Parathyroid adenoma (tissue), 2 donors: Measurements from ENCODE around the gene FAM169A.
"Not testable (repeated sequence)": the region's sequence is repeated elsewhere in the genome, so short reads cannot be mapped to it uniquely, and the experiment has no call there.

ENCODE experiments used
- H2AFZ ChIP-seq: fragments of 300-600 bp; sonication (generic); one replicate; pipeline ENCODE4 v1.7.0; 2017; ENCODE audit warnings: antibody characterized with exemption, mild to moderate bottlenecking
- H3K27ac ChIP-seq: fragments of 300-600 bp; sonication (generic); one replicate; pipeline ENCODE4 v1.7.0; 2017
- H3K27me3 ChIP-seq: fragments of 300-600 bp; sonication (generic); one replicate; pipeline ENCODE4 v1.7.0; 2017; ENCODE audit warnings: low read length; ENCODE audit not compliant: control insufficient read depth, insufficient read depth
- H3K36me3 ChIP-seq: fragments of 300-600 bp; sonication (generic); one replicate; pipeline ENCODE4 v1.7.0; 2017; ENCODE audit warnings: low read length; ENCODE audit not compliant: control insufficient read depth, insufficient read depth
- H3K4me1 ChIP-seq: fragments of 300-600 bp; sonication (generic); one replicate; pipeline ENCODE4 v1.7.0; 2017; ENCODE audit warnings: control low read depth
- H3K4me2 ChIP-seq: fragments of 300-600 bp; sonication (generic); one replicate; pipeline ENCODE4 v1.7.0; 2017; ENCODE audit warnings: low read length
- H3K4me3 ChIP-seq: fragments of 300-600 bp; sonication (generic); one replicate; pipeline ENCODE4 v1.7.0; 2017; ENCODE audit warnings: low read depth, low read length
- H3K79me2 ChIP-seq: fragments of 300-600 bp; sonication (generic); one replicate; pipeline ENCODE4 v1.7.0; 2017; ENCODE audit warnings: control low read depth
- H3K9ac ChIP-seq: fragments of 300-600 bp; sonication (generic); one replicate; pipeline ENCODE4 v1.7.0; 2017; ENCODE audit warnings: mild to moderate bottlenecking
- H3K9me3 ChIP-seq: fragments of 300-600 bp; sonication (generic); one replicate; pipeline ENCODE4 v1.7.0; 2017; ENCODE audit warnings: low read length; ENCODE audit not compliant: control insufficient read depth
- CTCF ChIP-seq: fragments of 300-600 bp; sonication (generic); IDR thresholded peaks from one replicate; pipeline ENCODE4 v1.7.0; 2017; ENCODE audit warnings: antibody characterized with exemption, mild to moderate bottlenecking
- donor health status: primary hyperparathyroidism.

FAM169A gene

GRCh38 chr5:74801197-74801596 is 65.0 kb downstream of the FAM169A start:
- no peak for TF ChIP-seq CTCF
- H3K9me3 ChIP-seq, result no peaks in the 10 kb centered on the region
- no peaks in the 10 kb centered on the region for H3K27me3 ChIP-seq
- no peak overlapping the region for H2AFZ ChIP-seq
- no peak overlapping the region for H3K4me3 ChIP-seq
- no peak overlapping the region for H3K9ac ChIP-seq
- H3K79me2 ChIP-seq, result no peaks in the 10 kb centered on the region
- H3K4me1 ChIP-seq, result no peaks in the 10 kb centered on the region
- H3K4me2 ChIP-seq, result no peak overlapping the region
- H3K27ac ChIP-seq, result no peak overlapping the region
- H3K36me3 ChIP-seq, result no peaks in the 10 kb centered on the region

GRCh38 chr5:74798977-74799911 is 66.9 kb downstream of the FAM169A start:
- no peak overlapping the region for H2AFZ ChIP-seq
- no peaks in the 10 kb centered on the region for H3K4me1 ChIP-seq
- TF ChIP-seq CTCF, result no peak
- H3K36me3 ChIP-seq, result no peaks in the 10 kb centered on the region
- H3K27ac ChIP-seq, result no peak overlapping the region
- no peaks in the 10 kb centered on the region for H3K27me3 ChIP-seq
- no peak overlapping the region for H3K9ac ChIP-seq
- H3K4me3 ChIP-seq, result no peak overlapping the region
- H3K79me2 ChIP-seq, result no peaks in the 10 kb centered on the region
- H3K4me2 ChIP-seq, result no peak overlapping the region
- no peaks in the 10 kb centered on the region for H3K9me3 ChIP-seq

GRCh38 chr5:74791669-74792068 is 74.5 kb downstream of the FAM169A start:
- not testable (repeated sequence) for H3K27ac ChIP-seq, H2AFZ ChIP-seq, H3K4me3 ChIP-seq, H3K36me3 ChIP-seq, H3K9ac ChIP-seq, H3K27me3 ChIP-seq, H3K4me2 ChIP-seq, H3K9me3 ChIP-seq, H3K79me2 ChIP-seq, H3K4me1 ChIP-seq

GRCh38 chr5:74787424-74787823 is 78.8 kb downstream of the FAM169A start:
- no peak overlapping the region for H2AFZ ChIP-seq
- TF ChIP-seq CTCF, result no peak
- no peak overlapping the region for H3K27ac ChIP-seq
- no peak overlapping the region for H3K9ac ChIP-seq
- no peaks in the 10 kb centered on the region for H3K4me1 ChIP-seq
- H3K27me3 ChIP-seq, result no peaks in the 10 kb centered on the region
- no peaks in the 10 kb centered on the region for H3K79me2 ChIP-seq
- no peak overlapping the region for H3K4me3 ChIP-seq
- H3K36me3 ChIP-seq, result no peaks in the 10 kb centered on the region
- H3K4me2 ChIP-seq, result no peak overlapping the region
- no peaks in the 10 kb centered on the region for H3K9me3 ChIP-seq

GRCh38 chr5:74786851-74787250 is 79.3 kb downstream of the FAM169A start:
- Histone ChIP-seq H3K36me3 (no peaks in the 10 kb centered on the region), H3K4me1 (no peaks in the 10 kb centered on the region), H3K4me3 (no peak overlapping the region), H3K79me2 (no peaks in the 10 kb centered on the region), H3K9me3 (no peaks in the 10 kb centered on the region), H2AFZ (no peak overlapping the region), H3K27me3 (no peaks in the 10 kb centered on the region), H3K27ac (no peak overlapping the region), H3K9ac (no peak overlapping the region), H3K4me2 (no peak overlapping the region)
- TF ChIP-seq CTCF, result no peak
